SH-SY5Y (cell line): ENCODE results near the gene CLCNKA.

Source experiments
- GATA2 ChIP-seq: IDR thresholded peaks from 2 replicates; pipeline ENCODE4 v1.6.1; 2011; ENCODE audit warnings: mild to moderate bottlenecking, low read depth, low read length
- GATA3 ChIP-seq: IDR thresholded peaks from 2 replicates; pipeline ENCODE4 v1.6.1; 2011; ENCODE audit warnings: low read depth, mild to moderate bottlenecking, low read length, moderate library complexity

DNA sequence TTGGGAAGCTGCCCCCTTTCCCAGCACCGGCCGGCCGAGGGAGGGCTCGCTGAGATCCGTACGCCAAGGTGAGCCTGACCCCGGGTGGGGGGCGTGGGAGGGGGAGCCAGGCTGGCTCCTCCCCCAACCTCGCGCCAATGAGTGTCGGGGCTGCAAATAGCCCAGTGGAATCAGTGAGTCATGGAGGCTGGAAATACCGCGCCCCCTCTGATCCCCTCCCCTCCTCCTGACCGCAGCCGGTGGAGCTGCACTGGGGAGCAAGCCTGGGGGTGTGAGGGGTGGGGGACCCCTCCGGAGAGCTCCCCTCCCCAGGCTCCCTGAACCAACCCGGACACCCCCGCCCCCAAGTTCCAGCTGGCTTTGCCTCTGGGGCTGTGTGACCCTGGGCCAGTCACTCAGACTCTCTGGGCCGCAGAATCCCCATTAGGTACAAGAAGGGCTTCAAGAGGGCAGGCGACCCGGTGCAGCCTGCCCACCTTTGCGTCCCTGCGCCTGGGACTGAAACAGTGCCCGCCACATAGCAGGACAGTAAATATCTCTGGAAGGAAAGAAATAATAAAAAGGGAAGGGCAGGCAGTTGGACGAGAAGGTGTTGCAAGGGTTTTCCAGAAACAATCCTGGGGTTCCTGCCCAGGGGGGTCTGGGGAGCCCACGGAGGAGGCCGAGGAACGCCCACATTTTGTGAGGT lies 8.5 kb upstream of the CLCNKA start:
- TF ChIP-seq GATA2 (no peak), GATA3 (no peak)
